ENCODE data around the gene TAS2R14. TPM values are rescaled to one million over a fixed set of nuclear protein-coding genes. Genes with fewer than 3 reads are reported as not detected.

The TAS2R14 gene
- total RNA-seq, 4 donors from 2014 or later: 0.23 to 3.5 (median 1.7) TPM

- Histone ChIP-seq H3K27me3 (no peaks in the 10 kb centered on the region), H3K4me1 (no peaks in the 10 kb centered on the region), H3K36me3 (no peaks in the 10 kb centered on the region), H3K9me3 (no peaks in the 10 kb centered on the region), H3K4me3 (no peak overlapping the region), H3K27ac (no peak overlapping the region)
- TF ChIP-seq, protein P1, sequence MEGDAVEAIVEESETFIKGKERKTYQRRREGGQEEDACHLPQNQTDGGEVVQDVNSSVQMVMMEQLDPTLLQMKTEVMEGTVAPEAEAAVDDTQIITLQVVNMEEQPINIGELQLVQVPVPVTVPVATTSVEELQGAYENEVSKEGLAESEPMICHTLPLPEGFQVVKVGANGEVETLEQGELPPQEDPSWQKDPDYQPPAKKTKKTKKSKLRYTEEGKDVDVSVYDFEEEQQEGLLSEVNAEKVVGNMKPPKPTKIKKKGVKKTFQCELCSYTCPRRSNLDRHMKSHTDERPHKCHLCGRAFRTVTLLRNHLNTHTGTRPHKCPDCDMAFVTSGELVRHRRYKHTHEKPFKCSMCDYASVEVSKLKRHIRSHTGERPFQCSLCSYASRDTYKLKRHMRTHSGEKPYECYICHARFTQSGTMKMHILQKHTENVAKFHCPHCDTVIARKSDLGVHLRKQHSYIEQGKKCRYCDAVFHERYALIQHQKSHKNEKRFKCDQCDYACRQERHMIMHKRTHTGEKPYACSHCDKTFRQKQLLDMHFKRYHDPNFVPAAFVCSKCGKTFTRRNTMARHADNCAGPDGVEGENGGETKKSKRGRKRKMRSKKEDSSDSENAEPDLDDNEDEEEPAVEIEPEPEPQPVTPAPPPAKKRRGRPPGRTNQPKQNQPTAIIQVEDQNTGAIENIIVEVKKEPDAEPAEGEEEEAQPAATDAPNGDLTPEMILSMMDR (IDR thresholded peaks at IDR 0.05): no peak
- TF ChIP-seq POLR2AphosphoS5 (IDR thresholded peaks at IDR 0.05) (no peak), EP300 (IDR thresholded peaks at IDR 0.05) (no peak)
- no peak for DNase-seq (ENCODE audit: low spot score in 2 of 2)
Observed at GRCh38 chr12:10941369-10941768, 2.3 kb upstream of the TAS2R14 start.

DNA sequence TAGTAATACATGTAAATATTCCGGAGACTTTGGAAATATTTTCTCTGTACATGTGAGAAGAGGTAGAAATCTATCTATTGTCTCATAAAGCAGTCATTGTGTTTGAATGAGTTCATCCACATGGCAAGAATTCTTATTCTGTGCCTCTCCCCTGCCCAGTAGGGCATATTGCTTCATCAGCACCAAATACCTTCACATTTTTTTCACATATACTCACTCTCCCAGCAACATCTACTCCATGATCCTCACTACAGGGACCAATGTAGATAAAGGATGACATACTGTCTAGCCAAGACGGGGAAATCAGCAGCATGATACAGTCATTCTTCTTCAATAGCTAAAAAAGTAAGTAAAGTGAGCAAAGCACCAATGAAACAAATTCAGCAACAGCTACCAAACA lies 1.3 kb upstream of the TAS2R14 start:
- DNase-seq (ENCODE audit: low spot score in 2 of 2): no peak

GRCh38 chr12:10936506-10936905 lies 2.6 kb downstream of the TAS2R14 start:
- no peak overlapping the region for H3K27ac ChIP-seq
- WGBS: 86% methylated on average over 1 of the region's 1 CpG
- no peak for DNase-seq (ENCODE audit: low spot score in 2 of 2)
- H3K27me3 ChIP-seq: no peaks in the 10 kb centered on the region
- no peak overlapping the region for H3K4me3 ChIP-seq
- no peaks in the 10 kb centered on the region for H3K36me3 ChIP-seq
- no peaks in the 10 kb centered on the region for H3K4me1 ChIP-seq
- TF ChIP-seq, protein P1 (IDR thresholded peaks at IDR 0.05): no peak
- no peak for TF ChIP-seq POLR2AphosphoS5 (IDR thresholded peaks at IDR 0.05)
- no peak for TF ChIP-seq EP300 (IDR thresholded peaks at IDR 0.05)
- no peak for TF ChIP-seq POLR2A (IDR thresholded peaks at IDR 0.05)
- H3K9me3 ChIP-seq: no peaks in the 10 kb centered on the region

More for the DNA sequence above, 1.3 kb upstream of the TAS2R14 start:
- 88% methylated on average over 2 of the region's 2 CpGs for WGBS
- no peaks in the 10 kb centered on the region for H3K36me3 ChIP-seq
- no peaks in the 10 kb centered on the region for H3K4me1 ChIP-seq
- H3K9me3 ChIP-seq: no peaks in the 10 kb centered on the region
- H3K4me3 ChIP-seq: no peak overlapping the region
- no peaks in the 10 kb centered on the region for H3K27me3 ChIP-seq
- H3K27ac ChIP-seq: no peak overlapping the region
- TF ChIP-seq, protein P1 (IDR thresholded peaks at IDR 0.05): no peak
- TF ChIP-seq EP300 (IDR thresholded peaks at IDR 0.05) (no peak), POLR2A (IDR thresholded peaks at IDR 0.05) (no peak), POLR2AphosphoS5 (IDR thresholded peaks at IDR 0.05) (no peak)

- H3K27ac ChIP-seq: no peak within 1 kb of the TSS
- no peaks in the 10 kb centered on the region for H3K4me1 ChIP-seq
- H3K27me3 ChIP-seq: no peaks in the 10 kb centered on the region
- TF ChIP-seq EP300 (IDR thresholded peaks at IDR 0.05) (no peak), POLR2AphosphoS5 (IDR thresholded peaks at IDR 0.05) (no peak), POLR2A (IDR thresholded peaks at IDR 0.05) (no peak)
- TF ChIP-seq, protein P1 (IDR thresholded peaks at IDR 0.05): no peak
- no peaks in the 10 kb centered on the region for H3K36me3 ChIP-seq
- 93% methylated on average over 5 of the region's 5 CpGs for WGBS
- H3K9me3 ChIP-seq: no peaks in the 10 kb centered on the region
- no peak for DNase-seq (ENCODE audit: low spot score in 2 of 2)
- H3K4me3 ChIP-seq: no peak within 1 kb of the TSS
Observed at GRCh38 chr12:10928746-10929286, 10.2 kb downstream of the TAS2R14 start, which contains the start of gene PRH2. TSS of gene PRH2 (plus strand) at chr12:10929236. CDS start at chr12:10929274, 38 bp downstream.

GRCh38 chr12:10926269-10926668 lies 12.8 kb downstream of the TAS2R14 start:
- H3K36me3 ChIP-seq: no peaks in the 10 kb centered on the region
- no peaks in the 10 kb centered on the region for H3K4me1 ChIP-seq
- DNase-seq (ENCODE audit: low spot score in 2 of 2): no peak
- no peaks in the 10 kb centered on the region for H3K27me3 ChIP-seq
- H3K27ac ChIP-seq: no peak overlapping the region
- WGBS: 93% methylated on average over 5 of the region's 5 CpGs
- H3K4me3 ChIP-seq: no peak overlapping the region
- TF ChIP-seq, protein P1 (IDR thresholded peaks at IDR 0.05): no peak
- TF ChIP-seq POLR2AphosphoS5 (IDR thresholded peaks at IDR 0.05) (no peak), POLR2A (IDR thresholded peaks at IDR 0.05) (no peak), EP300 (IDR thresholded peaks at IDR 0.05) (no peak)
- H3K9me3 ChIP-seq: no peaks in the 10 kb centered on the region

Data from suprapubic skin (tissue), 4 donors.